Measurements from ENCODE around the gene ITLN2.
"Not testable (repeated sequence)": the region's sequence is repeated elsewhere in the genome, so short reads cannot be mapped to it uniquely, and the experiment has no call there.

Gene ITLN2

DNA sequence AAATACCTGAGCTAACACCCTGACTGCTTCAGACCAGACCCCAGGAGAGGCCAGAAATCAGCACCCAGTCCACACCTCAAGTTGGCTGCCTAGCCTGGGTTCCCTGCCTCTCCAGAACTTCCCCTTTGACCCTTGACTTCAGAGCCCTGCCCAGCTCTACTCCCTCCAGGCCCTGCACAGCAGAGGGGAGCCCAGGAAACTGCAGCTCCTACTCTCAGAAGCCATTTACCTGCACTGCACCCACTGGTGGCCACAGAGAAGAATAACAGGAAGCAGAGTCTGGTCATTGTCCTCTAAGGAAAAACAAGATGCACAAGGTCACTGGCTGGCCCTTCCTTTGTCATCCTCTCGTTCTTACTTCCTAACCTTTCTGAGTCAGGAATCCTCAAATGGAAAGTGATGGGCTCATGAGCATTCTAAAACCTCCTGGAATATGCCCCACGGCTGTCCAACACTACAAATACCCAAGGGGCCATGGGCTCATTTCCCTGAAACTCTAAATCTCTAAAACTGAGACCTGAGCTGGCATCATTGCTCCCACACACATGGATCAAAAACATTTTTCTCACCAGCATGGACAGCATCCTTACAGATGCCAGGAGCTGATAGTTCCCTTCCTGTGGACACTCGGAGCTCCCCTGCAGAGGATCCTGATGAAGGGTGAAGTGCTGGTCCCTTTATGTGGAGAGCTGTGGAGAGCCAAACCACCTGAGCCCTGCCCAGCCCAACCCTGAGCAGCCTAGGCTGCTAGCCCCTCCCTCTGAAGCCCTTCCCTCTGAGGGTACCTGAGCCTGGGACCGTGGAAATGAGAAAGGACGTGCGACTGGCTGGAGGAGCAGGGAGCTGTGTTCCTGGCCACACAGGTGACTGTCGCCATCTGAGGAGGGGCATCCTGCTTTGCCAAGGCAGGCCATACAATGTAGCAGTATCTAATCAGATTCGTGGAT is at the start of gene ITLN2:
ITLN2 (minus strand) TSS at position 652 of the 947 bp plus-strand sequence; CDS start at position 584, 68 bp downstream.
- peak in 1 of 51 donors; percentile 2 for DNase-seq

DNA sequence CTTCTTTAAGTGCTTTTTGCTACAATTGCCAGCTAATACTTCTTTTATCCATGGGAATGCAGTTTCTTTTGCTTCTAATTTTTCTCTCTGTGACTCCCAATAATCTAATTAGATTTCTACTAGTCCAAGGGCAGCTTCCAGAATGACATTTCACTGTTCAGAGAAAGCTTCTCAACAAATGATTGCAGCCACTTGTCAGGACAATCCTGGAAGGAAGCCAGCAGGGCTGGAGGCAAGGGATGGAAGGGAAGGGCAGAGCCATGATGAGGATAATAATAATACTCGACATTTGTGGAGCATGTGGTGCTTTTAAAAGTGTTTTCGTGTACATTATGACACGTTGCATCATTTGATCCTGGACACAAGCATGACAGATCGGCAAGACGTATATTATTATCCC is 46.9 kb upstream of the ITLN2 start:
- no peak for DNase-seq

DNA sequence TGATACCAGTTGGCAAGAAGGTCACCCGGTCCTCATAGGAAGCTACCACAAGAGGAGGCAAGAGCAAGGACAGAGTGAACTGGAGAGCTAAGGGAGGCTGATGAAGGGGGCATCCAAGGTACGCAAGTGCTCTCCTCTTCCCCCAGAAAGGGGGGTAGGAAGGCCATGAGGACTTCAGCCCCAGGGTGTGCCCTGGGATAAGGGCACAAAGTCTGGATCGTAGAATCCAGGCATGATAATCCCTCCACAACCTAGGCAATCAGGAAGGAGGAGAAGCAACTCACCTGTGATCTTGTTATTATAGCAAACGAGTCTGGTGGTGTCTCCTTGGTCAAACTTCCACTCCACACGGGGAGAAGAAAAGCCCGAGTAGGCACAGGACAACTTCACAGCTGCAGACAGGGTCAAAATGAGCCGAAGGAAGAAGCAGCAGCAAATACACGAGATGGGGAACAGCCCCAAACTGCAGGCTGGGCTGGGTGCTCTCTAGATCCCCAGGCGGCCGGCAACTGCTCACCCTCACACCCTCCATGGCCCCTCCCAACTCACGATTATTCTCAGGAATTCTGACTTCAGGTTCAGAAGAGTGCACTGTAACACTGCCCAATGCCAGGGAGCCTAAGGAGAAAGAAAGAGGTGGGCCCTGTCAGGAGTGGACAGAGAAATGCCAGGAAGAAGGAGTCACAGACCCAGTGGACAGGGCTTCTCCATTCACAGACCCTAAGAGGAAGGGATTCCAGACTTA is 46.3 kb upstream of the ITLN2 start:
- no peak for DNase-seq

GRCh38 chr1:160999376-160999775 is 44.8 kb upstream of the ITLN2 start:
- DNase-seq, result no peak

DNA sequence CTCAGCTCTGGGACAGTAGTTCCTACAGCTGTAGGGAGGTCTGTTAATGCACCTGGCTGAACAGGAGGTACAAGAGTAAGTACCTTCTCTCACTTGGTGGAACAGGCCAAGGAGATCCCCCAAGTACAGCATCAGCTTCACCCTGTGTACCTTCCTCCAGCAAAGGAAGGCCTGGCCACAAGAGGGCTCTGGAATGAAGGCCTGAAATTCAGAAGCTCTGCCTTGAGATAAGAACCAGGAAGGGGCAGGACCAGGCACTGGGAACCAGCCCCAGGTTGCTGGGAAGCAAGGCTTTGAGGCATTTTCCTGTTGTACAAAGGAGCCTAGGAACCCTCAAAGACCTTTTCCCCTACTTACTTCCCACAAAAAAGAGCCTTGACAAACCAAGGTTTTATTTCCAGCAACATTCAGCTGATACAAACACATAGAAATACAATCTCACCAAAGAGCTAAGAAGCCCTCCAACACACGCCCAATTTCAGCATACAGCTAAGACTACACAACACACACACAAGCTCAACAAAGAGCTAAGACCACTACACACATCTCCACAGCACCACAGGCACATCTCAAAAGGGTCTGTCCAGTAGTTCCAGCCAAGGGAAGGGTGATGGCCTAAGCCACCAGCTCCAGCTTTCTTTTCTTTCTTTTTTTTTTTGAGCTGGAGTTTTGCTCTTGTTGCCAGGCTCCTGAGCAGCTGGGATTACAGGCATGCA is 42.9 kb upstream of the ITLN2 start:
- DNase-seq, result peak in 25 of 51 donors; percentile 3 to 43 (median 18)

DNA sequence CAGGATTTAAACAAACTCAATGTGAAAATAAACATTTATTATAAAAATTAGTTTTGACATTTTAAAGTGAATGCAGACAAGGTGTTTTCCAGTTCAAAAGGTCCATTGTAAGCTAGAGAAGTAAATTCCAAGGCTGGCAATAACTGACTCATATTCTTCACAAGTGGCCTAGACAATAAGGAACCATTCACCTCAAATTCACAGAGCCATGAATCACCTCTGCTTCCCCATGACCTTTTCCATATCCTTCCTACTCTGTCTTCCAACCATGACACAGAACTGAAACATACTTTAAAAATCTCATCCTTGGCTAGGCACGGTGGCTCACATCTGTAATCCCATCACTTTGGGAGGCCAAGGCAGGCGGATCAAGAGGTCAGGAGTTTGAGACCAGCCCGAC is 41.6 kb upstream of the ITLN2 start:
- DNase-seq, result no peak

DNA sequence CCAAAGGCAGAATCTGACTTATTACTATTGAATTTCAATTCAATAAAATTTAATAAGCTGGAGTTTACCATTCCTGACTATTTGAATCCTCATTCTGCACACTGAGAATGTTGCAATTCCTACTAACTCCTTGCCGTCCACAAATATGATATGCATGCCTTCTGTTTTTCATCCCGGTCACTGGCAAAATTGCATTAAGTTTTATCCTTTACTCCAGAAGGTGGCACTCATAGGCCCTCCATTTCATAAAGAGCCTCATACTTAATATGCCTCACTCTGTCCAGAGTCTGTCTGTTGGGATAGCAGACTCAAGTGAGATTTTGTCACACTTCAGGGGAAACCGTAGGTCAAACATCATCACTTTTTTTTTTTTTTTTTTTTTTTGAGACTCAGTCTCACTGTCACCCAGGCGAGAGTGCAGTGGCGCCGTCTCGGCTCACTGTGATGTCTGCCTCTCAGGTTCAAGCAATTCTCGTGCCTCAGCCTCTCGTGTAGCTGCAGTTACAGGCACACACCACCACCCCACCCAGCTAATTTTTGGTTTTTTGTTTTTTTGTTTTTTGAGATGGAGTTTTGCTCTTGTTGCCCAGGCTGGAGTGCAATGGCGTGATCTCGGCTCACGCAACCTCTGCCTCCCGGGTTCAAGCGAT is 39.1 kb upstream of the ITLN2 start:
- no peak for DNase-seq

DNA sequence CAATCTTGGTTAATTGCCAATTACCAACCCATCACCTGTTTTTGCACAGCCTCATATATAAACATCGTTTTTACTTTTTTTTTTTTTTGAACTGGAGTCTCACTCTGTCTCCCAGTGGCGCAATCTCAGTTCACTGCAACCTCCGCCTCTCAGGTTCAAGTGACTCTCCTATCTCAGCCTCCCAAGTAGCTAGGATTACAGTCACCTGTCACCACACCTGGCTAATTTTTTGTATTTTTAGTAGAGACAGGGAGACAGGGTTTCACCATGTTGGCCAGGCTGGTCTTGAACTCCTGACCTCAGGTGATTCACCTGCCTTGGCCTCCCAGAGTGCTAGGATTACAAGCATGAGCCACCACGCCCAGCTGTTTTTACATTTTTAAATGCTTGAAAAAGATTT is 37.4 kb upstream of the ITLN2 start:
- DNase-seq, result not testable (repeated sequence)

GRCh38 chr1:160987359-160988050 is 32.9 kb upstream of the ITLN2 start:
- no peak for DNase-seq

DNA sequence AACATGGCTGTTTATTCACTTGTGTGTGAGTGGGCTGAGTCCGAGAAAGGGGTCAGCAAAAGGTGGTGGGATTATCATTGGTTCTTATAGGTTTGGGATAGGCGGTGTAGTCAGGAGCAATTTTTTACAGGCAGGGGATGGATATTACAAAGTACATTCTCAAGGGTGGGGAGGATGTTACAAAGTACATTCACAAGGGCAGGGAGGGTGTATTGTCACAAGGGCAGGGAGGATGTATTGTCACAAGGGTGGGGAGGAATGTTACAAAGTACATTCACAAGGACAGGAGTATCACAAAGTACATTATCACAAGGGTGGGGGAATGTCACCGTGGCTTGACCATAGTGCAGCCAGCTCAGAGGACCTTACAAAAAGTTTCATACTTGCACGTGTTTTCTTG is 31.1 kb upstream of the ITLN2 start:
- DNase-seq, result no peak

DNA sequence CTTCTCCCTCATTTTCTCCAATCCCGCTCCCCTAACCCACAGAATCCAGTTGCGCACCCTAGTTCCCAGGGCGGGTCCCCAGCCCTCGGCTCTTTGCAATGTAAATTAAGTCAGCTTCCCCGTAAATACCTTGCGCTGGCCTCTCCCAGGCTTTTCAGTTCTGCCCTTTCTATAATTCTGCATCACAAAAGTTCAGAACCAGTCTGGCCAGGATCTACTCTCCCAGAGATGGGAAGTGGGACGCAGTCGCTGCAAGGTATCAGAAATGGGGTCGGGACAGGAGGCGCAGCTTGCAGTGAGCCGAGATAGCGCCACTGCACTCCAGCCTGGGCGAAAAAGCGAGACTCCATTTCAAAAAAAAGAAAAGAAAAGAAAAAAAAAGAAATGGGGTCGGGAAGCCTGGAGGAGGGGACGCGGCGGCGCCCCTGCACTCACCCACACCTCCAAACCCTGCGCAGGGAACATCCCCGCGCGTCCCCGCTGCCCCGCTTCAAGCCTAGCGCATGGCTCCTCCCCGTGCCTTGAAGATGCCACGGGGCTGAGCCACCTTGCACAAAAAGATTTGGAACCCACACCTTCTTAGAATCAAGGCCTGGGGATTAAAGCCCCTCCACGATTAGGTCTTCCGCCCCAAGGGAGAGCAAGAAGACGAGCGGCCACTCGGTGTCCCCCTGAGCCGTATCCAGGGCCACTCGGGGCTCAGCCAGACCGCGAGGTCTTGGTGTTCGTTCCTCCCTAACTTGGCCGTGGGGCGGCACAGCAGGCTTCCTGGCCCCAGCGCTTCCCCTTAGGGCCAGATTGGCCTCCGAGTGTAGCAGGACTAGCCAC is 27.2 kb upstream of the ITLN2 start:
- peak in 3 of 51 donors; percentile 2 to 5 (median 2) for DNase-seq

DNA sequence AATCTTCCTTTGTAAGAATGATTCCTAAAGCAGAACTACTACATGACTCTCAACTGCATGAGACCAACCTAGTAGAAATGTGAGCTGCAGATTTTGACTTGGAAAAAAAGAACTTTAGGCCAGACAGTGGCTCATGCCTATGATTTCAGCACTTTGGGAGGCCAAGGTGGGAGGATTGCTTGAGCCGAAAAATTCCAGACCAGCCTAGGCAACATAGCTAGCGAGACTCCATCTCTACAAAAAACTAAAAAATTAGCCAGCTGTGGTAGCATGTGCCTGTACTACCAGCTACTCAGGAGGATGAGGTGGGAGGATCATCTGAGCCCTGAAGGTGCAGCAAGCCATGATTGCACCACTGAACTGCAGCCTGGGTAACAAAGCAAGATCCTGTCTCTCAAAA is 24.7 kb upstream of the ITLN2 start:
- no peak for DNase-seq

GRCh38 chr1:160978510-160978927 is 23.9 kb upstream of the ITLN2 start:
- no peak for DNase-seq

DNA sequence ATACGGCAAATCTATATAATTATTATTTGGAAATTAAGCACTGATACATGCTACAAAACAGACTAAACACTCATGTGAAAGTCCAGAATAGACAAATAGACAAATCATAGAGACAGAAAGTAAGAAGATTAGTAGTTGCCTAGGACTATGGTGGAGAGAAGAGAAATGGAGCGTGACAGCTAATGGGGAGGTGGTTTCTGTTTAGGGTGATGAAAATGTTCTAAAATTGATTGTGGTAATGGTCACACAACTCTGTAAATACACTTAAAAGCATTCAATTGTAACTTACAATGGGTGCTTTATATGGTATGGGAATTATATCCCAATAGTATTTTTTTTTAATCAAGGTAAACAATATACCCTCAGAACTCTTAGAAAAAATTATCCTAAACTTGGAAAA is 20.4 kb upstream of the ITLN2 start:
- DNase-seq, result no peak

DNA sequence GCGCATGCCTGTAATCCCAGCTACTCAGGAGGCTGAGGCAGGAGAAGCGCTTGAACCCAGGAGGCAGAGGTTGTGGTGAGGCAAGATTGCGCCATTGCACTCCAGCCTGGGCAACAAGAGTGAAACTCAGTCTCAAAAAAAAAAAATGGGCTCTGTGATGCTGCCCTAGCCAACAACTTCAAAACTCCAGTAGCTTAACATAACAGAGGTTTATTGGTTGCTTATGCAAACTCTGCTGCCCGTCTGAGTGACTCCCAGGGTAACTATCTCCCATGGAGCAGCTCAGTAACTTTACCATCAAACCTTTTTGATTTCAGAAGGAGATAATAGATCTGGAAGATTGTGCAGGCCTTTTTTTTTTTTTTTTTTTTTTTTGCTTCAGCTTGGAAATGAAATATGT is 18.9 kb upstream of the ITLN2 start:
- DNase-seq, result no peak

- no peak for DNase-seq
These were observed 18.3 kb upstream of the ITLN2 start for GRCh38 chr1:160972939-160973338.

DNA sequence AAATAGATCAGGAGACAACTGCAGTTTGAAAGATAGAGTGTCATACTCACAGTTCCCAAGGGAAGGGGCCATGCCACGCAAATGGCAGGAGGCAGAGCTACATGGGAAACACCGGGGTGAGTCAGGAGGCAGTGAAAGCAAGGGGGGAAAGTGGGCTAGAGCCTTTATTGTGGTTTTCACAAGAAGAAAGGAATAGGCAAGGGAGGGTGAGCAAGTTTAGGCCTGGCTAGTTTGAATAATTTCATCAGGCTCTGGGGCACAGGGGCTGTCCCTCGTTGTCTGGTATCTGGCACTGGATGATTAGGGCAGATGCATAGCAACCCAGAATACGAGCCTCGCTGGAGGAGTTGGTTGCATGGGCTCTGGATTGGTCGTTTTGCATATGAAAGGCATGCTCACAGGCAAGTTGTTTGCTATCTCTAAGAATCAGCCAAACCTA is 17.0 kb upstream of the ITLN2 start:
- DNase-seq, result no peak

DNA sequence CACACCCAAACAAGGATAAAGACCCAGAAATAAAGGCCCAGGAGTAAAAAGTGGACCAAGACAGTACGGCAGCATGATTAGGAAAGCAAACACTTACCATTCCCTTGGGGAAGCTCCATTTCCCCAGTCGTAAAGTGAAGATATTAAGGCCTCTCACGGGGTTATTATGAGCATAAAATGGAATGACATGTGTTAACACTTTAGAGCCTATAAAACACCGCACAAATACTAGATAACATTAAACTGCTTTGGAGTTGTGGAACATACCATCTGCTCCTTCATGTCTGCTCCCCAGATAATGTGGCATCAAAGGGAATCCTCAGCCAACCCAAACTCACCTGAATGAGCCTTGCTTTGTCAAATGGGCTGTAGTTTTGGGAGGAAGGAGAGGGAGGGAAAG is 8.9 kb upstream of the ITLN2 start:
- DNase-seq, result no peak

DNA sequence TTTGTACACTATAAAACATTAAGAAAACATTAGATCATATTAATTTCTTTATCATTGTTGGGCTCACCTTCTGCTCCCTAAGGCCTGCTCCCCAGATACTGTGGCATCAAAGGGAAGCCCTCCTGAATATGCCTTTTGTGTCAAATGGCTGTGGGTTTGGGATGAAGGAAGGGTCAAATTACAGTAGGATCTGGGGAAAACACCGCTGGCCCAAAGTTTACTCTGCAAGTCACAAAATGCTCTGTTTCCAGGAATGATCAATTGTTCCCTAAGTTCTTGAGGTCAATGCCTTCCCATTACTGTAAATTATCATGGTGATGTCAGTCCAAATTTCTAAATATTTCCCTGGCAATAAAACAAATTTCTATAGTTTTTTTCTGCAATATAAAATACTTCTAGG is 6.8 kb upstream of the ITLN2 start:
- no peak for DNase-seq

- no peak for DNase-seq
These were observed 2.4 kb upstream of the ITLN2 start for GRCh38 chr1:160956966-160957365.
